ENCODE data around the gene MAL.

GRCh38 chr2:95077530-95077825 is 52.0 kb downstream of the MAL start:
- TF ChIP-seq CTCF (IDR thresholded peaks at IDR 0.05) (no peak), POLR2A (IDR thresholded peaks at IDR 0.05) (no peak)

Measured in heart left ventricle (tissue), 13 donors.